Spleen (tissue), 11 donors: ENCODE measurements around the gene FES. TPM values are rescaled to one million over a fixed set of nuclear protein-coding genes. Genes with fewer than 3 reads are reported as not detected.
"Not testable (repeated sequence)": the region's sequence is repeated elsewhere in the genome, so short reads cannot be mapped to it uniquely, and the experiment has no call there.

ENCODE experiments used
- DNase-seq: peaks from one replicate; pipeline ENCODE4 v3.0.0-alpha.2; 2020
- H3K27ac ChIP-seq, 8 donors: fragments of 200-600 bp; sonication (generic) in 7 of 8; 1 replicate in 4 of 8; 2 replicates in 4 of 8; pipeline versions ENCODE4 v1.5.0 to v1.8.0; 2016 to 2021; ENCODE audit warnings: inconsistent platforms in 4 of 8, mild to moderate bottlenecking in 4 of 8, moderate library complexity in 1 of 8
- H3K27me3 ChIP-seq, 7 donors: fragments of 200-600 bp; sonication (generic) in 6 of 7; replicated peaks in 1 of 7; 1 replicate in 4 of 7; 2 replicates in 3 of 7; pipeline versions ENCODE4 v1.5.0 to v1.8.0; 2016 to 2021; ENCODE audit warnings: inconsistent platforms in 3 of 7, mild to moderate bottlenecking in 1 of 7
- H3K36me3 ChIP-seq, 6 donors: fragments of 200-600 bp; sonication (generic) in 5 of 6; 1 replicate in 4 of 6; 2 replicates in 2 of 6; pipeline versions ENCODE4 v1.5.0 to v1.8.0; 2016 to 2021; ENCODE audit warnings: inconsistent platforms in 2 of 6
- H3K4me1 ChIP-seq, 6 donors: fragments of 200-600 bp; sonication (generic) in 5 of 6; 1 replicate in 3 of 6; 2 replicates in 3 of 6; pipeline versions ENCODE4 v1.5.0 to v1.8.0; 2016 to 2021; ENCODE audit warnings: inconsistent platforms in 3 of 6
- H3K4me3 ChIP-seq, 8 donors: fragments of 200-600 bp; sonication (generic) in 7 of 8; 1 replicate in 4 of 8; 2 replicates in 4 of 8; pipeline versions ENCODE4 v1.5.0 to v1.8.0; 2016 to 2021; ENCODE audit warnings: inconsistent platforms in 4 of 8, mild to moderate bottlenecking in 4 of 8, moderate library complexity in 2 of 8
- H3K9me3 ChIP-seq, 8 donors: fragments of 200-600 bp; sonication (generic) in 7 of 8; 1 replicate in 4 of 8; 2 replicates in 4 of 8; pipeline versions ENCODE4 v1.5.0 to v1.8.0; 2016 to 2021; ENCODE audit warnings: inconsistent platforms in 4 of 8
- POLR2A ChIP-seq, 3 donors: fragments of 450-650 bp; IDR thresholded peaks; one replicate each; pipeline ENCODE4 v1.5.1; 2017; ENCODE audit warnings: antibody characterized with exemption in 3 of 3, mild to moderate bottlenecking in 1 of 3
- POLR2AphosphoS5 ChIP-seq, 3 donors: sonication (generic); formaldehyde crosslinking; IDR thresholded peaks; one replicate each; pipeline ENCODE4 v1.5.1; 2017; ENCODE audit warnings: antibody characterized with exemption in 3 of 3
- WGBS, 5 donors: extraction: QIAGEN DNeasy Blood & Tissue Kit in 3 of 5; methylation state at CpG; one replicate each; pipeline versions ENCODE4 v1.1.5 to v1.1.7; 2013 to 2018; 5-methylcytosine and 5-hydroxymethylcytosine counted together
- intact Hi-C: fragments of 100-400 bp; cut with DNase I; formaldehyde crosslinking; loops from one replicate; pipeline ENCODE4 v1.15.0; 2023; ENCODE audit warnings: low total_unique reads
- polyA plus RNA-seq, 3 donors: library from polyadenylated mRNA; stranded (reverse); fragments of 200-250 nt; gene quantifications; one replicate each; pipeline ENCODE4 v1.2.1, GENCODE V29; 2013
- total RNA-seq, 7 donors: library from RNA; depleted of rRNA in 3 of 7; stranded (reverse); fragments of >200 nt in 3 of 7; fragmentation: NEBNext Ultra II Directional in 4 of 7; extraction: Animal tissue kit (Norgen Biotek cat#: 25700) in 4 of 7; gene quantifications; one replicate each; pipeline versions ENCODE4 v1.1.0 to v1.2.1, GENCODE V29; 2016 to 2021
- TF ChIP-seq, protein P1 (sequence below), 11 experiments: fragments of 200-600 bp in 7 of 11; fragments of 450-650 bp in 4 of 11; sonication (generic) in 4 of 11; IDR thresholded peaks in 8 of 11; conservative IDR thresholded peaks in 3 of 11; 1 replicate in 7 of 11; 2 replicates in 4 of 11; pipeline versions ENCODE4 v1.4.0 to v1.8.0; 2016 to 2021; ENCODE audit warnings: antibody characterized with exemption in 11 of 11, inconsistent platforms in 4 of 11, mild to moderate bottlenecking in 1 of 11
- donor health status: healthy with polysubstance abuse.
- donor health status: DM: no; HTN: no; CAD: no; lungs with moderate emphysema.
- donor health status: DM: no; HTN: no; CAD: no.
- donor health status: Bipolar disorder and iron deficiency.
- donor health status: healthy.
- donor health status: DM: no; HTN: no; CAD: no.
- donor health status: DM: yes; HTN: yes; CAD: no.

The FES gene
- total and polyA plus RNA-seq, 10 donors, result 39.5 to 369 (median 240) TPM

DNA sequence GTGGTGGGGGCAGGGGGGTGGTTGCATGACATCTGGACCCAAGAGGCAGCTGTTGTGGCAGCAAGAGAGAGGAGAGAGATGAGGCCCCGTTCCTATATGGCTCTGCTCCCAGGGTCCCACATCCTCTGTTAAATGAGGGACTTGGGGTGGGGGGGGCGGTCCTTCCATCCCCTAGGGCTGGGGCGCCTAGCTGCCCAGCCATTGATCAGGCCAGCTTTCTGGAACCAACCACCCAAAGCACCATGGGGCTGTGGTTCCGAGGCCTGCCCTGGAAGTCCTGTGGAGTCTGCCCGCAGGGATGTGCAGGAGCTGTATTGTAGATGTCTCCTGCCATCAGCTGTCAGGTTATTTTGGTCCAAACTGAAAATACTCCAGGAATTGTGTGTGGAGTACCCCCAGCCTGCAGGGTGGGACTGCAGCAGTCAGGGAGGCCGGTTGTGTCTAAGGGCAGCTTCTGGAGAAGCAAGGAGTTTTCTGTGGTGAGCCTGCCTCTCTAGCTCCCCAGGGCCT lies 10.8 kb upstream of the FES start:
- Histone ChIP-seq H3K9me3 (no peaks in the 10 kb centered on the region), H3K36me3 (peaks cover 0 to 37% (median 31%) of the 10 kb centered on the region in 6 donors), H3K27me3 (no peaks in the 10 kb centered on the region), H3K4me1 (peaks cover 26 to 64% (median 56%) of the 10 kb centered on the region in 6 donors), H3K4me3 (peak overlapping the region in 6 of 8 donors; percentile 1 to 93 (median 74)), H3K27ac (peak overlapping the region in 7 of 8 donors; percentile 41 to 98 (median 96))
- WGBS, 5 donors, result 73 to 77% (median 74%) methylated on average over 2 to 6 of the region's 6 CpGs
- TF ChIP-seq POLR2AphosphoS5 (IDR thresholded peaks at IDR 0.05) (no peak), POLR2A (IDR thresholded peaks at IDR 0.05) (no peak)
- TF ChIP-seq, protein P1, sequence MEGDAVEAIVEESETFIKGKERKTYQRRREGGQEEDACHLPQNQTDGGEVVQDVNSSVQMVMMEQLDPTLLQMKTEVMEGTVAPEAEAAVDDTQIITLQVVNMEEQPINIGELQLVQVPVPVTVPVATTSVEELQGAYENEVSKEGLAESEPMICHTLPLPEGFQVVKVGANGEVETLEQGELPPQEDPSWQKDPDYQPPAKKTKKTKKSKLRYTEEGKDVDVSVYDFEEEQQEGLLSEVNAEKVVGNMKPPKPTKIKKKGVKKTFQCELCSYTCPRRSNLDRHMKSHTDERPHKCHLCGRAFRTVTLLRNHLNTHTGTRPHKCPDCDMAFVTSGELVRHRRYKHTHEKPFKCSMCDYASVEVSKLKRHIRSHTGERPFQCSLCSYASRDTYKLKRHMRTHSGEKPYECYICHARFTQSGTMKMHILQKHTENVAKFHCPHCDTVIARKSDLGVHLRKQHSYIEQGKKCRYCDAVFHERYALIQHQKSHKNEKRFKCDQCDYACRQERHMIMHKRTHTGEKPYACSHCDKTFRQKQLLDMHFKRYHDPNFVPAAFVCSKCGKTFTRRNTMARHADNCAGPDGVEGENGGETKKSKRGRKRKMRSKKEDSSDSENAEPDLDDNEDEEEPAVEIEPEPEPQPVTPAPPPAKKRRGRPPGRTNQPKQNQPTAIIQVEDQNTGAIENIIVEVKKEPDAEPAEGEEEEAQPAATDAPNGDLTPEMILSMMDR (IDR thresholded peaks at IDR 0.05 in 8 of 11, conservative IDR thresholded peaks at IDR 0.05 in 3 of 11), result no peak
- intact Hi-C loops, result no loop called here
- DNase-seq, result no peak

DNA sequence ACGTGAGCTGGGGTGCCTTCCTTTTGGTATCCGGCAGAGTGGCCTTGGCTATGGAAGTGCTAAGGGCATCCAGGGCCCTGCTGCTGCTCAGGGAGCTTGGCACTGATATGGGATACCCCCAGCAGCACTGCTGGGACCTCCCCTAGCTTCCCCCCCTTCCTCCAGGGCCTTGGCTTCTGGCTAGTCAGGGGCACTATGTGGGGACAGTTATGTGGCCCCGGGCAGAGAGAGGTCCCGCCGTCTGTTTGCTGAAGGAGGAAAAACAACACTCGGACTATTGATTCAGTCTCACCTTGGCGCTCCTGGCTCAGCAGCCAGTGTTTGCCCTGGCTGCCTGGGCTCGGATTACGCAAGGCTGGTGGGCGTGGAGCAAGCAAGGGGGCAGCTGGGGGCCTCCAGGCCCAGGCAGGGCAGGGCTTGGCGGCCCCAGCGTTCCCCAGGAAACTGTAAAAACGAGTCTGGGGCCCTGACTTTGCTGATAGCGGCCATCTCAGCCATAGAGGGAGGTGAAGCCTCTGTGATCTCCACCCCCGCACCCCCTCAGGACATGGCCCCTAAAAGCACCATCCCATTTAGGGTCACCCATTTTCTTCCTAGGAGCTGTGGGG lies 10.2 kb upstream of the FES start:
- H3K36me3 ChIP-seq, result peaks cover 1 to 42% (median 37%) of the 10 kb centered on the region in 6 donors
- no peaks in the 10 kb centered on the region for H3K9me3 ChIP-seq
- H3K27me3 ChIP-seq, result no peaks in the 10 kb centered on the region
- intact Hi-C loops, result no loop called here
- DNase-seq, result peak; percentile 79
- H3K27ac ChIP-seq, result peak overlapping the region in 7 of 8 donors; percentile 41 to 98 (median 96)
- peak overlapping the region in 5 of 8 donors; percentile 1 to 93 (median 74) for H3K4me3 ChIP-seq
- TF ChIP-seq POLR2A (IDR thresholded peaks at IDR 0.05) (no peak), POLR2AphosphoS5 (IDR thresholded peaks at IDR 0.05) (peak; percentile 20 to 63 (median 53))
- TF ChIP-seq, protein P1 (IDR thresholded peaks at IDR 0.05 in 8 of 11, conservative IDR thresholded peaks at IDR 0.05 in 3 of 11), result no peak
- H3K4me1 ChIP-seq, result peaks cover 26 to 58% (median 51%) of the 10 kb centered on the region in 6 donors
- WGBS, 5 donors, result 39 to 60% (median 46%) methylated on average over 5 to 15 of the region's 15 CpGs

DNA sequence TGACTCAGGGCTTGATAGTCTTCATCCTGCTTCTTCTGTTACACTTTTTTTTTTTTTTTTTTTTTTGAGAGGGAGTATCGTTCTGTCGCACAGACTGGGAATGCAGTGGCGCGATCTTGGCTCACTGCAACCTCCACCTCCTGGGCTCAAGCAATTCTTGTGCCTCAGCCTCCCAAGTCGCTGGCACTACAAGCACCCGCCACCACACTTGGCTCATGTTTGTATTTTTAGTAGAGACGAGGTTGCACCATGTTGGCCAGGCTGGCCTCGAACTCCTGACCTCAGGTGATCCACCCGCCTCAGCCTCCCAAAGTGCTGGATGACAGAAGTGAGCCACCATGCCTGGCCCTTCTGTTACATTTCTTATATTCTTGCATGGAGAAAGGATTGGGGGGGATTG lies 9.3 kb upstream of the FES start:
- H3K27ac ChIP-seq, DNase-seq, H3K4me3 ChIP-seq, intact Hi-C loops, H3K9me3 ChIP-seq, H3K27me3 ChIP-seq: not testable (repeated sequence)
- peaks cover 8 to 51% (median 46%) of the 10 kb centered on the region in 6 donors for H3K36me3 ChIP-seq
- peaks cover 19 to 50% (median 42%) of the 10 kb centered on the region in 6 donors for H3K4me1 ChIP-seq
- WGBS, 5 donors, result 82 to 92% (median 86%) methylated on average over 9 of the region's 9 CpGs

DNA sequence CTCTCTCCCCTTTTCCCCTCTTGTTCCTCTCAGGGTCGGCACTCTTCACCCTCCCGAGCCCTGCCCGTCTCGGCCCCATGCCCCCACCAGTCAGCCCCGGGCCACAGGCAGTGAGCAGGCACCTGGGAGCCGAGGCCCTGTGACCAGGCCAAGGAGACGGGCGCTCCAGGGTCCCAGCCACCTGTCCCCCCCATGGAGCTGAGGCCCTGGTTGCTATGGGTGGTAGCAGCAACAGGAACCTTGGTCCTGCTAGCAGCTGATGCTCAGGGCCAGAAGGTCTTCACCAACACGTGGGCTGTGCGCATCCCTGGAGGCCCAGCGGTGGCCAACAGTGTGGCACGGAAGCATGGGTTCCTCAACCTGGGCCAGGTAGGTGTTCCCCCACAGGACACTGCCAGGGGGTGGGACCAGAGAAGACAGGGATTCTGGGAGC lies 8.7 kb upstream of the FES start:
- no peak overlapping the region for H3K27ac ChIP-seq
- H3K4me3 ChIP-seq, result no peak overlapping the region
- DNase-seq, result peak; percentile 71
- WGBS, 5 donors, result 85 to 93% (median 88%) methylated on average over 12 of the region's 12 CpGs
- H3K27me3 ChIP-seq, result no peaks in the 10 kb centered on the region
- intact Hi-C loops, result no loop called here
- peaks cover 13 to 44% (median 36%) of the 10 kb centered on the region in 6 donors for H3K4me1 ChIP-seq
- TF ChIP-seq POLR2A (IDR thresholded peaks at IDR 0.05), result no peak
- peak in 1 of 3 donors; percentile 53 for TF ChIP-seq POLR2AphosphoS5 (IDR thresholded peaks at IDR 0.05)
- no peaks in the 10 kb centered on the region for H3K9me3 ChIP-seq
- H3K36me3 ChIP-seq, result peaks cover 8 to 57% (median 52%) of the 10 kb centered on the region in 6 donors

DNA sequence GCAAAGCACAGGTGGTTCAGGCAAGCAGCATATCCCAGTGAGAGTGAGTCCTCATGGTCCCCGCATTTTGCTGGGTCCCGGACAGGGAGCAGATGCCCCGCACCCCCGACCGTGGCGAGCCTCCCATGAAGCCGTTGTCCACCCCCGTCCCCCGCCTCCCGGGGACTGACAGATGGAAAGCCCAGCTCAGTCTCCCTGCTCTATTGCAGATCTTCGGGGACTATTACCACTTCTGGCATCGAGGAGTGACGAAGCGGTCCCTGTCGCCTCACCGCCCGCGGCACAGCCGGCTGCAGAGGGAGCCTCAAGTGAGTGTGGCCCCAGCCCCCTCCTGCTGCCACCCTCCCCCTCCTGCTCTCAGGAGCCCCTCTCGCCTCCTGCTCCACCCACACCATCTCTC lies 8.3 kb upstream of the FES start:
- Histone ChIP-seq H3K27ac (peak overlapping the region in 1 of 8 donors; percentile 2), H3K4me3 (no peak overlapping the region), H3K36me3 (peaks cover 8 to 62% (median 56%) of the 10 kb centered on the region in 6 donors), H3K27me3 (no peaks in the 10 kb centered on the region), H3K4me1 (peaks cover 9 to 39% (median 32%) of the 10 kb centered on the region in 6 donors), H3K9me3 (no peaks in the 10 kb centered on the region)
- 90 to 95% (median 92%) methylated on average over 17 to 20 of the region's 20 CpGs for WGBS, 5 donors
- DNase-seq, result peak; percentile 71
- TF ChIP-seq POLR2AphosphoS5 (IDR thresholded peaks at IDR 0.05) (peak in 1 of 3 donors; percentile 17), POLR2A (IDR thresholded peaks at IDR 0.05) (no peak)
- intact Hi-C loops, result no loop called here
